GM23338 (cell line): Measurements from ENCODE around the gene KLHL13.

Experiments used
- CTCF ChIP-seq, 2 experiments: fragments of 200-600 bp in 1 of 2; sonication (generic) in 1 of 2; conservative IDR thresholded peaks; 2 replicates each; pipeline versions ENCODE4 v1.5.1 to v1.6.1; 2016 to 2017; ENCODE audit warnings: antibody characterized with exemption in 2 of 2, low read depth in 2 of 2, mild to moderate bottlenecking in 2 of 2, moderate library complexity in 1 of 2
- ETS1 ChIP-seq: IDR thresholded peaks from 2 replicates; pipeline ENCODE4 v1.6.1; 2016; ENCODE audit warnings: antibody characterized with exemption
- EZH2 ChIP-seq: fragments of 200-600 bp; sonication (generic); IDR thresholded peaks from one replicate; pipeline ENCODE4 v1.8.0; 2017; ENCODE audit warnings: antibody characterized with exemption, mild to moderate bottlenecking, low read depth; ENCODE audit not compliant: unreplicated experiment
- EZH2phosphoT487 ChIP-seq: fragments of 200-600 bp; sonication (generic); IDR thresholded peaks from one replicate; pipeline ENCODE4 v1.8.1; 2018; ENCODE audit warnings: antibody characterized with exemption; ENCODE audit not compliant: unreplicated experiment
- JUNB ChIP-seq: IDR thresholded peaks from one replicate; pipeline ENCODE4 v1.6.1; 2016; ENCODE audit warnings: antibody characterized with exemption; ENCODE audit not compliant: unreplicated experiment
- REST ChIP-seq: IDR thresholded peaks from one replicate; pipeline ENCODE4 v1.6.1; 2018; ENCODE audit warnings: antibody characterized with exemption; ENCODE audit not compliant: unreplicated experiment
- ZNF331 ChIP-seq: fragments of 250-450 bp; sonication (Bioruptor Pico); IDR thresholded peaks from 2 replicates; pipeline ENCODE4 v1.5.0; 2020; ENCODE audit warnings: low read depth, mild to moderate bottlenecking, moderate library complexity

- no peak for TF ChIP-seq CTCF (conservative IDR thresholded peaks at IDR 0.05; ENCODE audit: low read depth in 2 of 2)
- TF ChIP-seq REST, result no peak
- no peak for TF ChIP-seq EZH2
- no peak for TF ChIP-seq EZH2phosphoT487
- no peak for TF ChIP-seq JUNB
- TF ChIP-seq ZNF331, result no peak
- TF ChIP-seq ETS1, result no peak
Measured at GRCh38 chrX:118152721-118153120, 36.1 kb upstream of the KLHL13 start.
